Stimulated activated CD8-positive, alpha-beta memory T cell treated with anti-CD3 and anti-CD28 coated beads, Interleukin-4, amount 100 ng/mL, for 4 hours (primary cell): ENCODE data around the gene CLNK.

ENCODE experiments used
- DNase-seq, 2 donors: peaks; one replicate each; pipeline ENCODE4 v3.0.0-alpha.2; 2020; ENCODE audit warnings: low read depth in 2 of 2, low spot score in 1 of 2

The CLNK gene, protein sequence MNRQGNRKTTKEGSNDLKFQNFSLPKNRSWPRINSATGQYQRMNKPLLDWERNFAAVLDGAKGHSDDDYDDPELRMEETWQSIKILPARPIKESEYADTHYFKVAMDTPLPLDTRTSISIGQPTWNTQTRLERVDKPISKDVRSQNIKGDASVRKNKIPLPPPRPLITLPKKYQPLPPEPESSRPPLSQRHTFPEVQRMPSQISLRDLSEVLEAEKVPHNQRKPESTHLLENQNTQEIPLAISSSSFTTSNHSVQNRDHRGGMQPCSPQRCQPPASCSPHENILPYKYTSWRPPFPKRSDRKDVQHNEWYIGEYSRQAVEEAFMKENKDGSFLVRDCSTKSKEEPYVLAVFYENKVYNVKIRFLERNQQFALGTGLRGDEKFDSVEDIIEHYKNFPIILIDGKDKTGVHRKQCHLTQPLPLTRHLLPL

DNA sequence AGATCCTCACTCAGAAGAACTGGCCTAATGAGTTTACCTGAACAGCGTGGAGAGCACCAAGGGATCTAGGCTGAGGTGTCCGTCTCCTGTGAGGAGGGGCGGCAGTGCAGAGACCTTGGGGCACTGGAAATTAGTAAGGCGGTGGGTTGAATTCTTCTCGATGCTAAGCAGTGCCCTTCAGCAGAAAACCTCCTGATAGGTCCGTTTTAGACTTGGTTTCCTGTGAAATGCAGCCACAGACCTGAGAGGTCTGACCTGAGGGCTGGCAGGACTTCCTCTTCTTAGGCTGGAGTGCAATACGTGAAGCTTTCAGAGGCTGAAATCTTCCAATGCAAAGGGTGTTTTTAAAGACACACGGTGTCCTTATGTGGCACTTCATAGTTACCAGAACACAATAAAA, at the start of gene CLNK:
Gene CLNK, minus strand, starts transcription at position 138 of the 400 bp plus-strand sequence. CDS start 16,899 bp downstream, outside the sequence.
- no peak for DNase-seq

DNA sequence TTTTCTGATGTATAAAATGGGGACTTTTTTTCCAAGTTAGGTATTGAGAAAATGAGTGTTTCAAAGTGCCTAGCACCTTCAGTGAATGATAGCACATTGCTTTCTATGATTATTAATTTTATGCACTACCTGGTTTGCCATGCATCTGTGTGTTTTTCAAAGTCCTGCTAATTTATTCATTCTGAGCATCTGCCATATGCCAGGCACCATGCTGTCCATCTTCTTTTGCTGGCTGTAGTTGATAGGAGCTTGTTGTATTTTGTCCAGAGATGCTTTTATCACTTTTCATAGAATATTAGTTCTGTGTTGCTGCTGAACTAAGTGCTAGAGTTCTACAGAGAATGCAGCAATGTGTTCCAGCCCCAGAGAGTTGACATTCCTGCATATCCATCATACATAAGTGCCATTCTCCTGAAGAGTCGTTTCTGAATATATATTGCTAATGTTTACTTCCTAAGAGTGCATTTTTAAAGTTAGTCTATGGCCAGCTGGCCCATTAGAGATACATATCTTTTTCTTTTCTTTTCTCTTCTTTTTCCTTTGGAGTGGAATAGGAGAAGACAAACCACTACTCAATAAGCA, 49.0 kb upstream of the CLNK start:
- DNase-seq: no peak

DNA sequence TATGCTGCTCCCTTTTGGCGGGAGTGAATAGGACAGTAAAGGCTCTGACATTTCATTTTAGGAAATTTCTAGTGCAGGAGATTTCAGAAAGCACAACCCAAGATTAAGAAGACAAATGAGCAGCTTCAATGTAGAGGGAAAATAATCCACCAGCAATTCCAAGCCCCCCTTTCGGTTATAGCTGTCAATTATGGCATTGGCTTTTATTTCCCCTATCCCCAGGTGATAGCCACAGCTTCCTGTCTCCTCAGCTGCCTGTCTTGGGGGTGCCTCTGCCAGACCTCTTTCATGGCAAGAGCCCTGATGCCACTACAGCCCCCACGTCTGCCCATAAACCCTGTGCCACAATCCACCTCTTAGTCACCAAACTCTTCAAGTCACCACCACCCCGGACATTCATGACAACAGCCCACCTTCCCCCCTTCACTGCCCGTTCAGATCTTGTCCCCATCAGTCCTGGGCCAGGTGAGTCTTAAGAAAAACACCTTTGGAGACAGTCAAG, 48.4 kb upstream of the CLNK start:
- no peak for DNase-seq

DNA sequence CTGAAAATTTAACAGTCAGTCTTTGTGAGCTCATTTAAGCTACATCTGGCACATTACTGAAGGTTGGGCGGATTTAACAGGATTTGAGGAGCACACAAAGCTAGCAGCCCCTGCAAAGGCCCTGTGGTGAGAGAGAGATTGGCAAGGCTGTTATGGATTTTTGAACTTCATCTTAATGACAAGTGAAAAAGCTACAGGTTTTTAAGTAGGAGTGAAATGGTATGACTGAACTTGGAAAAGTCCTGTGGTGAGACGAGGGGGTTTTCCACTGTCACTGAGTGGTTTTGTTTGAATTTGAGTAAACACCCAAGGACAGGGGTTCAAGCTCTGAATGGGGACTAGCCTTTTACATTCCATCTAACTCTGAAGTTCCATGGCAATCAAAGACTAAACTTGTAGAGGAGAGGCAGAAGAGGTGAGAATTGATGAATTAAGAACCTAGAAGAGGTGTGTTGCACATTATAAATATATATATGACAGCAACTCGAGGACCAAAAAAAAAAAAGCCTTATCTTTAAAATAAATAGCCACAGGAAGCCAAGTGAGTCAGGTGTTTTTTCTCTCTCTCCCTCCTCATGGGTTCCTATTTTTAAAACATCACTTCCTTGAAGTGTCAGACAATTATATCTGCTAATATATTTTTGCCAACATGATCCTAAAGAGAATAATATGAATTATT, 47.8 kb upstream of the CLNK start:
- no peak for DNase-seq

DNA sequence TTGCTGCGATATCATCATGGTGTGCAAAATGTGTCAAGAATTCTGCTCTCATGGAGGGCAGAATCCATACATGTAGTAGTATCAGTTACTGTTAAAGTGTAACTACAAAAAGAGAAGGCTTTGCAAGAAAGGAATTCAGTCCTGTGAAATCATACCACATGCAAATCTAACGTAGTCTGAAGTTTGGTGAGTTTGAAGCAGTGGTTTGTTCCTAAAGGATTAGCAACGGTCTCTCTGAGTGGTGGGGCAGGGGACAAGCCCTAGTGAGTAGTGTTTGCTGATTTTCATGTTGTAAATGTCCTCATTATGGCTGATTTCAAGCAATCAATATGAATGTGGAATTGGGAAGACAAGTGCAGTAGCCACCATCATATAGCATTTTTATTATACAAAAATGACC, 47.1 kb upstream of the CLNK start:
- no peak for DNase-seq

DNA sequence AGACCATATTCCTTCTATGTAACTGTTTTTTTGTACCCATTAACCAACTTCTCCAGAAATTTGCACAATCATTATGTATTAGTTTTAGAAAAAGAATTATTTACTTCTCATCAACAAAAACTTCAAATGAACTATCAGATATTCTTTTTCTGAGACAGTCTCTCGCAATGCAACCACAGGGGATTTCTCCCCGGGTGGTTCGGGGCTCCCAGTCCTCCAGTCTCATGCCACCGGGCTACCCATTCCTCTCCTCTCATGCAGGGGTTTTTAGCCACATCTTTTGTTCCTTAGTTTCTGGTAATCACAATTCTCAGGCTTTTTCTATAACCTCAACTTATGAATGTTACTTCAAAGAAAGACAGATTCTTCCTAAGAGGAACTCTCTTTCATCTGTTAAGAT, 46.6 kb upstream of the CLNK start:
- no peak for DNase-seq

DNA sequence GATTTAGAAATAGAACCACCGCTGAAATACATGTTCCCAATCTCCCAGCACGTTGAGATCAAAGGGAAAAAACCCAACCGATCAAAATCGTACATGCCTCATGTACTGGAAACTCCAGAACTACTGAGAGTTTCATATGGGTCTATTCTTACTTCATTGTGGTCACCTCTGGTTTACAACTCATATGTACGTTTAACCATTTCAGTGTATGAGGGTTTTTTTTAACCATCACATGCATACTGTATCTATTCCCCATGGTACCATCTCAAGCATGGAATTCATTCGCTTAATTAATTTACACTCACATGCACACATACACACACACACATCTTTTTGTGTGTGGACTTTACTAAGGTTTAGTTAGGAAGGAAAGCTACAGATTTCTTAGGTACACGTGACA, 46.0 kb upstream of the CLNK start:
- DNase-seq: no peak

DNA sequence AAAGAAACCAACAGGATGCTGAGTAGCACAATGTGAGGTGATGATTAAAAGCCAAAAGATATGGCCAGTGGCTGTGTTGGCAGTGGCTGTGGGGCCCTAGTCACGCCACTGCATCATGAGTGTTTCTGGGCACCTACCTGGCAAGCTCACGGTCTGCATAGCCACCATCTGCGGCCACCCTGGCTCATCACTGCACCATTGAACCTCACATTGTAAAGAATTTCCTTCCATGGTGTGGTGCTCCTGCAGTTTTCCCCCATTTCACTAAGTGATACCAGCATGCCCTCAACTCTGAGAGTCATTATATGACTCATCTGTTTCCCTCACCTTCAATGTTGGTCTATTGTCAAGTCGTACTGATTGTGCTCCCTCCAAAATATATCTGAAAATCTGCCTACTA, 45.5 kb upstream of the CLNK start:
- DNase-seq: no peak

DNA sequence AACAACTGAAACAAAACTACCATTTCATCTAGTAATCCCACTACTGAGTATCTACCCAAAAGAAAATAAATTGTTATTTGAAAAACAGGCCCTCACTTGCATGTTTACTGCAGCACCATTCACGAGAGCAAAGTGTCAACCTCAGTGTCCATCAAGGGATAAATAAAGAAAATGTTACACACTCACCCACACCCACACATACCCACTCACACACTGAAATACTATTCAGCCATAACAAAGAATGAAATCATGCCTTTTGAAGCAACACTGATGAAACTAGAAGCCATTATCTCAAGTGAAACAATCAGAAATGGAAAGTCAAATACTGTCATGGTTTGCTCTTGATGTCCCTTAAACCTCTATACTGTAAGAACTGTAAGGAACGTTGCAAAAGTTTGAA, 44.8 kb upstream of the CLNK start:
- DNase-seq: no peak

DNA sequence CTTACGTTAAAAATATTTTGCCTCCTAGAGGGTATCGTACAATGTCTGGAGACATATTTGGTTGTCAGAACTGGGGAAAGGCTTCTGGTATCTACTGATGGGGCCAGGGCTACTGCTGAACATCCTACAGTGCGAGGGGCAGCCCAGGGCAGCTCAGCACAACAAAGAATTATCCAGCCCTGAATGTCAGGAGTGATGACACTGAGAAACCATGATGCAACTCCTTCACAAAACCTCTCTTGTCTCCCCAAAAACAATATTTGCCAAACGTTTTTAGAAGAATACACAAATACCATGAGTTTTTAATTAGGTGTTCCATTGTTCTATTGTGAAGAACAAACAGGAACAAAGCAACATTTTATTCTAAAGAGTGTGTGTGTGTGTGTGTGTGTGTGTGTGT, 43.4 kb upstream of the CLNK start:
- DNase-seq: no peak

DNA sequence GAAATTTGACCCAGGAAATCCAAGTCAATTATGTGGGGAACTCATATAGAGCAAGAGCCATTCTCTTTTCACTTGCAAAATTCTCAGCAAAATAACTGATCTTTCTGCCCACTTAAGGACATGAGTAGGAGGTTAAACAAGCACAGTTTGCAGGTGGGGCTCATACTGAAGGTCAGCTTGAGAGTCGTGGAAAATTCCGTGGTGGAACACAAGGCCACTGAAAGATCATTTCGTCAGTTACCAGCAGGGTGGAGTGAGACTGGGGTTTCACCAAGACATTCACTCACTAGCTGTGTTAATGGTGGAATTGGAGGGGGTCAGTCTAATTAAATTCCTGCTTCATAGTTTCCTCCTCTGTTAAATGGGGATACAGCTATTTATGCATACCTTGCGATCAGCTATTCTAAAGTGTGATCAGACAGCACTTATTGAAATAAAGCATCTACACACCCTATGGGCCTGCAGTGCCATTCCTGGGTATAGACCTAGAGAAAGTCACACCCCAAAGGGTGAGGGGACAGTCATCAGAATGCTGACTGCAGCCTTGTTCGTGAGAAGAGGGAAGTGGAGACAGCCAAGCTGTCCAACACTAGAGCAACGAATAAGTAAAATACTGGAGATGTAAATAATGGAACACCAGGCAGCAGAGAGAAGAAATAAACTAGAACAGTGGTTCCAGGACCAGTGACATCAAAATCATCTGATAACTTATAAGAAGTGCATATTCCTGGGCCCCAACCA, 42.7 kb upstream of the CLNK start:
- DNase-seq: no peak

DNA sequence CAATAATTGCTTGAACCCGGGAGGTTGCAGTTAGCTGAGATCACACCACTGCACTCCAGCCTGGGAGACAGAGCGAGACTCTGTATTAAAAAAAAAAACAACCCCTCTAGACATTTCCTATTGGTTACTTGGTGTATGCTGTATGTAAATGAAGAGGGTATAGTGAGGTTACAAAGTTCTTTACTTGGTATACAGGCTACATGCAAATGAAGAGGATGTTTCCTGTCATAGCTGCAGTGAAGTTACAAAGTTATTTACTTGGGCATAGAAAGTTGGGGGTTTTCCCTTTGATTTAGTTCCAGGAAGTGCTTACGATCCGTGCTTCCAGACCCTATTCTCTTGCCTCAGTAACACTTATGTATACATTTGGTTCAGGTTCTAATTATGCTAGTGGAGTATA, 38.4 kb upstream of the CLNK start:
- DNase-seq: no peak

DNA sequence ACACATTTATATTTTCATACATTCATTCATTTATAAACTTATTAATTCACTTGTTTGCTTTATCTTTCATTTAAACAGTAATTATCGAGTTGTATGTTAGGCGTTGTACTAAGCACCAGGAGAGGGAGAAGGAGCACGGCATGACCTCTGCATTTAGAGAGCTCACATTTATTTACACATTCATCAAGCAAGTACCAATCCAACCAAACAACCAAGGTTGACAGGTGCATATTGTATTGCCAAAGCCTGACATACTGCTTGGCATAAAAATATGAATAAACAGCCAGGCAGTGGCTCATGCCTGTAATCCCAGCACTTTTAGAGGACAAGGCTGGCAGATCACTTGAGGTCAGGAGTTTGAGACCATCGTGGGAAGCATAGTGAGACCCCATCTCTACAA, 37.0 kb upstream of the CLNK start:
- DNase-seq: no peak

DNA sequence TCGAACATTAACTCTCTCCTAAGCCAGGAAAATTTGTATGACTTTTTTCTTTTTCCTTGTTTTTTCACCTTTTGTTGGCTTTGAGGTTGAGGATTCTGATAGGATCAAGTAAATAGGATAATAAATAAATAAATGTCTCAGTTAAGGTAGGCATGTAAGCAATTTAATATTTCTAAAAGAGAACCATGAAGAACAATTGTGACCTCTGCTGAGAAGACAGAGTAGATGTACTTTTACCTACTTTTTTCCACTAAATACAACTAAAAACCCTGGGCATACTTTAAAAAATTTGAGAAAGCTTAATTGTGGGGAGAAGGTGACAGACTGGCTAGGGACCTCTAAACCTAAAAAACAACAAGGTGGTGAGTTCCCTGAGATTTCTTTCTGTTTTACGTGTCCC, 31.6 kb upstream of the CLNK start:
- no peak for DNase-seq

DNA sequence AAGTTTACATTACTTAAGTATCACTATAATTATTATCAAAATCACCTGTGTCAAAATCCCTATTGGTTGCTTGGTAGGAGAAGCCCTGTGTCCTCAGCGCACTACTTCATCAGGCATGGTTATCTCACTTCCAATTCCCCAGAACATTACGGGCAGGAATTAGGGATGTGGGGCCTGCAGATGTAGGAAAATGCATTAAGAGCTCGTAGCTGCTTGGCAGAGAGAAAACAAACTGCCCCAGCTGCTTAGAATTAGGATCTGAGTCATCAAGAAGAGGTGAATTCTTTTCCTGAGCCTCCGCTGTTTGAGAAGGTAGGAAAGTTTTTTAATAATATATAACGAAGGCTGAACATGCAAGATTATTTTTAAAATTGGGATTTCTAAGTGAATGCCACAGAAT, 31.1 kb upstream of the CLNK start:
- DNase-seq: no peak

DNA sequence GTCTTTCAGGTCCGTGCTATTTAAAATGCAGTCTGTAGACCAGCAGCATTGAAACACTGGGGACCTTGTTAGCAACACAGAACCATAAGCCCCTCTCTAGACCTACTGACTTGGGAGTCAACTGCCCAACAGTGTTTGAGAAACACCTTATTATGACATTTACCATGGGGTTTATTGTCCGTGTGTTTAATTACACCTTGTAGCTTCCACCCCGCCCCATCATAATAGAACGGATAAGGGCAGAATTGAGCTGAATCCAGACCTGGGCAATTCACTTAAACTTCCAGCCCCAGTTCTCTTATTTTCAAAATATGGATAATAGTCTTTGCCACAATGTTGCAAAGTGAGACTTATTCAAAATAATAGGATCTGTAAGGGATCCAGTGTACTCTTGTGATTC, 30.6 kb upstream of the CLNK start:
- DNase-seq: no peak

DNA sequence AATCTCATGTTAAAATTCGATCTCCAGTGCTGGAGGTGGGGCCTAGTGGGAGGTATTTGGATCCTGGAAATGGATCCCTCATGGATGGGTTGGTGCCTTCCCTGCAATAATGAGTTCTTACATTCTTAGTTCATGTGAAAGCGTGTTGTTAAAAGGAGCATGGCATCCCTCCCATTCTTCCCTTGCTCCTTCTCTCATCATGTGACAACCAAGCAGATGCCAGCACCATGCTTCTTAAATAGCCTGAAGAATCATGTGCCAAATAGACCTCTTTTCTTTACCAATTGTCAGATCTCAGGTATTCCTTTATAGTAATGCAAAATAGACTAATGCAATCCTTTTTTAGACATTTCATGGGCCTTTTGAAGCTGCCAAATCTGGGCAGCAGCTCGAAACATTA, 29.0 kb upstream of the CLNK start:
- DNase-seq: no peak

DNA sequence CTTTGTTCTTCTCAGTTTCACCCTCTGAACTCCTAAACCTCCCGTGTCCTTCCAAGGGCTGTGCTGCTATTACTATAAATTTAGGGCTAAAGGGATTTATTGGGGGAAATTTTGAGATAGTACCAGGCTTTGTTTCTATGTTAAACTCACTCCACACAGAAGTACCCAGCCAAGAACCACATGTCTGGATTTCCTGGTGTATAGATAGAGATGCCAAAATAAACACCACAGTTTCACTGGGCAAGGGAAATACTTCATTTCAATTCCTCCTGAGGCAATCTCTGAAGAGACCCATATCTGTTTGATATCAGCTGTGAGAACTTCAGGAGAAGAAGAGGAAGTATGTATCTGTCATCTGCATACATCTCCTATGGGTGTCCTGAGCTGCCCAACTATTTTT, 21.7 kb upstream of the CLNK start:
- no peak for DNase-seq

DNA sequence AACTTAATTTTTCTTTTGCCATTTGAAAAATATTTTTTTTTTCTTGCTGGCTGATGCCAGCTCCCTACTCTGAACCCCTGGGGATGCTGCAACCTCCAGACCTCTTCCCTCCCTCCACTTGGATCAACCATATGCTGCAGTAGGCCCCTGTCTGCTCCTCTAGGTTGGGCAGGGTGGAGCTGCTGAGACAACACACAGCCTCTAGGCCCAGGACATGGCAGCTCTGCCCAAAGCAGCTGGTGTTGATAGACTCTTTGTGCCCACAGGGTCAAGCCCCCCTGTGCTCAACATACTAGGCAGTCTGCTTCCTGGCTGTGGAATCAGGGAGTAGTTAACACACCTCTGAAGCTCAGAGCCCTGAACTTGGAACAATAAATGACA, 19.9 kb upstream of the CLNK start:
- DNase-seq: no peak

DNA sequence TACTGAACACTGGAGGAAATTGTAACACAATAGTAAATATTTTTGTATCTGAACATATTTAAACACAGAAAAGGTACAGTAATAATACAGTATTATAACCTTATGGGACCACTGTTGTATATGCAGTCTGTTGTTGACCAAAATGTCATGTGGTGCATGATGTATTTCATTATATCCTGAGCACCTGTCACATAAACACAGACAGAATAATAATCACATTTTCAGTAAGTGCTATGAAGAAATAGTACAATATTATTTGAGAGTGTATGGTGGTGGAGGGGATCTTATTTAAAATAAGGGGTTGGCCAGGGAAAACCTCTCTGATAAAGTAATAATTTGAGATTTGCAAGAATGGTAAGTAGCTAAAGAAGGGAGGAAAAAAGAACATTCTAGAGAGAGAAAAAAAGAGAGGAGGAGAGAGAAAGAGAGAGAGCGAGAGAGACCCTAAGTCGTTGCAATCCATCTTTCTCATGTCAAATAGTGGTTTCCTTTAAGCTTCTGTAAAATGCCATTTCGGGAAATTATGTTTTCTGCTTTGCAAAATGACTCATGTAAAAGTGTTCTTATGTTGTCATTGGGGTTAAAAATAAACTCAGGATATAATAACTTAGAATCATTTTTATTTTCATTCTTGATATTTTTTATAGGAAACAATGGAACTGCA, 19.3 kb upstream of the CLNK start:
- DNase-seq: no peak

DNA sequence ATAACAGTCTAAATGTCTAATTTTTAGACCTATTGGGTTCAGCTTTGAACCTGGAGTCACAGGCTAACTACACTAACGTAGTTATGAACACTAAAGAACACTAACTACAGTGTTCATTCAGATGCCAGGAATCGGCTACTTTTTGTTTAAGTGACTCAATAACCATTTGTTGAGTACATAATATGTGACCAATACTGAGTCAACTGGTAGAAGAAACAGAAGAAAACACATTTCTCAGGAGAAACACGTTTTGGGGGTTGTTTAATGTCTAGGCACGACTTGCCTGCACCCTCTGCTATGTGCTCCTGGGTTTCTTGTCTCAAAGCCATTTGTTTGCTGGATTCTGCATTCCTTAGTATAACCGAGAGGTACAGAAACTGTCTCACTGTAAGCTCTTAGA, 18.6 kb upstream of the CLNK start:
- DNase-seq: no peak
